Measurements from ENCODE around the gene OLFML1.

DNA sequence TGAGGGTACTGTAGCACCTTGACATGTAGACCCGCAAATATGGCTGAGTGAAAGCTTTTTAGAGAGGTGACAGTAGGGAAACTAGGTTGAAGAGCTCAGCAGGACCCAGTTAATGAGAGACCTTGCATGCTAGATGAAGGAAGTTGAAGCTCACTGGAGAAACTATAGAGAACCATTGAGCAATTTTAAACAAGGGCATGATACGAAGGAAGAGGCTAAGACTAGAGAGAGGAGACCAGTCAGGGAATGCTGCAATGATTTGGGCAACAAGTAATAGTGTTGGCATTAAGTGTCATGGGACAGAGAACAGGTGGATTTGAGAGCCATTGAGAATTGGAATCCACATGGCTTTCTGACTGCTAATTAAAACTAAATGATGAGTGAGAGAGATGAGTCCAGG is 4.1 kb downstream of the OLFML1 start:
- TF ChIP-seq, protein P1, sequence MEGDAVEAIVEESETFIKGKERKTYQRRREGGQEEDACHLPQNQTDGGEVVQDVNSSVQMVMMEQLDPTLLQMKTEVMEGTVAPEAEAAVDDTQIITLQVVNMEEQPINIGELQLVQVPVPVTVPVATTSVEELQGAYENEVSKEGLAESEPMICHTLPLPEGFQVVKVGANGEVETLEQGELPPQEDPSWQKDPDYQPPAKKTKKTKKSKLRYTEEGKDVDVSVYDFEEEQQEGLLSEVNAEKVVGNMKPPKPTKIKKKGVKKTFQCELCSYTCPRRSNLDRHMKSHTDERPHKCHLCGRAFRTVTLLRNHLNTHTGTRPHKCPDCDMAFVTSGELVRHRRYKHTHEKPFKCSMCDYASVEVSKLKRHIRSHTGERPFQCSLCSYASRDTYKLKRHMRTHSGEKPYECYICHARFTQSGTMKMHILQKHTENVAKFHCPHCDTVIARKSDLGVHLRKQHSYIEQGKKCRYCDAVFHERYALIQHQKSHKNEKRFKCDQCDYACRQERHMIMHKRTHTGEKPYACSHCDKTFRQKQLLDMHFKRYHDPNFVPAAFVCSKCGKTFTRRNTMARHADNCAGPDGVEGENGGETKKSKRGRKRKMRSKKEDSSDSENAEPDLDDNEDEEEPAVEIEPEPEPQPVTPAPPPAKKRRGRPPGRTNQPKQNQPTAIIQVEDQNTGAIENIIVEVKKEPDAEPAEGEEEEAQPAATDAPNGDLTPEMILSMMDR (IDR thresholded peaks at IDR 0.05; ENCODE audit: extremely low read depth in 1 of 2, insufficient read depth in 1 of 2, low read depth in 1 of 2, low read length in 2 of 2), result no peak
- TF ChIP-seq POLR2A (IDR thresholded peaks at IDR 0.05; ENCODE audit: low read depth, low read length), result no peak
